Measurements from ENCODE around the gene SLMAP.

DNA sequence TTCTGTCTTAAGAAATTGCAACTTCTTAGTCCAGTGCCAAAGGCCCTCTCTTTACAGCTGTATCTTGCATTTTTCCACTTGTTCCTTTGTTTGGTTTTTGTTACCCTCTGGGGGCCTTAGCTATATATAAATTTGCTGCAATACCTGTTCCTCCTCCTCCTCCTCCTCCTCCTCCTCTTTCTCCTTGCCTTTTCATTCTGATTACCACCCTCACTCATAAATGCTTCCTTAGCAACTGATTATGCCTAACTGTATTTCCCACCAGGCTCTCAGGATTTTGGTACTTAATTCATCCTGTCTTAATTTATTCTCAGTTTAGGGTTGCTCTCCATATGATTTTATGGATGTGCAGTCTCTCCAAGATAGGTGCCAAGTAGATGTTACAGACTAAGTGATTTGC, 65.7 kb downstream of the SLMAP start:
- TF ChIP-seq, protein P1, sequence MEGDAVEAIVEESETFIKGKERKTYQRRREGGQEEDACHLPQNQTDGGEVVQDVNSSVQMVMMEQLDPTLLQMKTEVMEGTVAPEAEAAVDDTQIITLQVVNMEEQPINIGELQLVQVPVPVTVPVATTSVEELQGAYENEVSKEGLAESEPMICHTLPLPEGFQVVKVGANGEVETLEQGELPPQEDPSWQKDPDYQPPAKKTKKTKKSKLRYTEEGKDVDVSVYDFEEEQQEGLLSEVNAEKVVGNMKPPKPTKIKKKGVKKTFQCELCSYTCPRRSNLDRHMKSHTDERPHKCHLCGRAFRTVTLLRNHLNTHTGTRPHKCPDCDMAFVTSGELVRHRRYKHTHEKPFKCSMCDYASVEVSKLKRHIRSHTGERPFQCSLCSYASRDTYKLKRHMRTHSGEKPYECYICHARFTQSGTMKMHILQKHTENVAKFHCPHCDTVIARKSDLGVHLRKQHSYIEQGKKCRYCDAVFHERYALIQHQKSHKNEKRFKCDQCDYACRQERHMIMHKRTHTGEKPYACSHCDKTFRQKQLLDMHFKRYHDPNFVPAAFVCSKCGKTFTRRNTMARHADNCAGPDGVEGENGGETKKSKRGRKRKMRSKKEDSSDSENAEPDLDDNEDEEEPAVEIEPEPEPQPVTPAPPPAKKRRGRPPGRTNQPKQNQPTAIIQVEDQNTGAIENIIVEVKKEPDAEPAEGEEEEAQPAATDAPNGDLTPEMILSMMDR (IDR thresholded peaks at IDR 0.05 in 4 of 5, conservative IDR thresholded peaks at IDR 0.05 in 1 of 5) = no peak
- no peak for TF ChIP-seq POLR2A (IDR thresholded peaks at IDR 0.05)
